Measurements from ENCODE around the gene JUN. TPM values are rescaled to one million over a fixed set of nuclear protein-coding genes. Genes with fewer than 3 reads are reported as not detected.

JUN gene
- total and polyA plus RNA-seq, 2 of the 13 experiments (the other 11 are each of a cell fraction or from before 2014, with no cell fraction given) = 18.2 to 22.3 TPM

GRCh38 chr1:58783993-58784757, at the start of gene JUN (continued):
- TF ChIP-seq ELF4 (CRISPR knock-in tag; IDR thresholded peaks at IDR 0.05; ENCODE audit: borderline replicate concordance) = no peak
- 0 out of 2 replicates have a peak, but pooled peaks have one; percentile 4 for TF ChIP-seq MLX (CRISPR knock-in tag; IDR thresholded peaks at IDR 0.05)
- TF ChIP-seq ZBTB7B (CRISPR knock-in tag; IDR thresholded peaks at IDR 0.05) = no peak
- TF ChIP-seq AHDC1 (CRISPR knock-in tag; IDR thresholded peaks at IDR 0.05; ENCODE audit: borderline replicate concordance) = no peak
- no peak for TF ChIP-seq ZBTB42 (CRISPR knock-in tag; IDR thresholded peaks at IDR 0.05)
- TF ChIP-seq ZMYM3 (CRISPR knock-in tag; IDR thresholded peaks at IDR 0.05) = no peak
- no peak for TF ChIP-seq ZBTB40 (IDR thresholded peaks at IDR 0.05)
- TF ChIP-seq ZBTB40 (CRISPR knock-in tag; IDR thresholded peaks at IDR 0.05) = peak; percentile 38; the same call in 1 of the 2 replicates
- no peak for TF ChIP-seq SNAPC5 (CRISPR knock-in tag; IDR thresholded peaks at IDR 0.05; ENCODE audit: borderline replicate concordance)
- peak; percentile 59 for TF ChIP-seq ZNF605 (CRISPR knock-in tag; IDR thresholded peaks at IDR 0.05)
- no peak for TF ChIP-seq ZNF766 (CRISPR knock-in tag; IDR thresholded peaks at IDR 0.05; ENCODE audit: borderline replicate concordance)
- no peak for TF ChIP-seq ZNF550 (CRISPR knock-in tag; IDR thresholded peaks at IDR 0.05; ENCODE audit: borderline replicate concordance)
- TF ChIP-seq CENPX (CRISPR knock-in tag; IDR thresholded peaks at IDR 0.05) = no peak
- 0 out of 2 replicates have a peak, but pooled peaks have one; percentile 33 for TF ChIP-seq ZNF124 (CRISPR knock-in tag; IDR thresholded peaks at IDR 0.05)

All from HepG2 (cell line).